Measurements from ENCODE around the gene ALOX15B.
"Not testable (repeated sequence)": the region's sequence is repeated elsewhere in the genome, so short reads cannot be mapped to it uniquely, and the experiment has no call there.

Gene ALOX15B

GRCh38 chr17:8063761-8064534 is 25.1 kb downstream of the ALOX15B start:
- DNase-seq, result no peak

- no peak for DNase-seq
Measured at GRCh38 chr17:8064561-8065019, 25.7 kb downstream of the ALOX15B start.

- DNase-seq, result no peak
Measured at GRCh38 chr17:8066841-8067775, 28.2 kb downstream of the ALOX15B start.

- no peak for DNase-seq
Measured at GRCh38 chr17:8067806-8068205, 28.9 kb downstream of the ALOX15B start.

GRCh38 chr17:8068736-8069586 is 30.1 kb downstream of the ALOX15B start:
- no peak for DNase-seq

- no peak for DNase-seq
Measured at GRCh38 chr17:8069587-8069860, 30.7 kb downstream of the ALOX15B start.

GRCh38 chr17:8071496-8071895 is 32.6 kb downstream of the ALOX15B start:
- no peak for DNase-seq

- DNase-seq, result no peak
Measured at GRCh38 chr17:8072341-8072728, 33.5 kb downstream of the ALOX15B start.

GRCh38 chr17:8072729-8073461 is 34.0 kb downstream of the ALOX15B start:
- no peak for DNase-seq

GRCh38 chr17:8073627-8074484 is 35.0 kb downstream of the ALOX15B start:
- peak; percentile 94 for DNase-seq

- DNase-seq, result no peak
Measured at GRCh38 chr17:8074554-8074953, 35.7 kb downstream of the ALOX15B start.

- DNase-seq, result no peak
Measured at GRCh38 chr17:8075081-8075480, 36.2 kb downstream of the ALOX15B start.

GRCh38 chr17:8075574-8076342 is 36.9 kb downstream of the ALOX15B start:
- no peak for DNase-seq

GRCh38 chr17:8076502-8077266 is 37.8 kb downstream of the ALOX15B start:
- no peak for DNase-seq

GRCh38 chr17:8077939-8078338 is 39.1 kb downstream of the ALOX15B start:
- not testable (repeated sequence) for DNase-seq

- DNase-seq, result peak; percentile 90
Measured at GRCh38 chr17:8079291-8080207, 40.7 kb downstream of the ALOX15B start.

- no peak for DNase-seq
Measured at GRCh38 chr17:8080208-8080798, 41.4 kb downstream of the ALOX15B start.

GRCh38 chr17:8080799-8081219 is 42.0 kb downstream of the ALOX15B start:
- DNase-seq, result no peak

All from 8988T (cell line).